Karpas-422 (cell line): Measurements from ENCODE around the gene MYOF. TPM values are rescaled to one million over a fixed set of nuclear protein-coding genes. Genes with fewer than 3 reads are reported as not detected.

Experiments used
- DNase-seq: peaks from one replicate; pipeline ENCODE4 v3.0.0-alpha.2; 2015
- H2AFZ ChIP-seq: fragments of 200-600 bp; sonication (generic); 2 replicates; pipeline ENCODE4 v1.6.1; 2014; ENCODE audit warnings: antibody characterized with exemption, low read length, mixed read lengths
- H3K27ac ChIP-seq: fragments of 200-600 bp; sonication (generic); 2 replicates; pipeline ENCODE4 v1.5.1; 2014; ENCODE audit warnings: mild to moderate bottlenecking, low read length, moderate library complexity
- H3K27me3 ChIP-seq: fragments of 200-600 bp; sonication (generic); 2 replicates; pipeline ENCODE4 v1.6.1; 2014; ENCODE audit warnings: low read length, mixed read lengths
- H3K36me3 ChIP-seq: fragments of 200-600 bp; sonication (generic); 2 replicates; pipeline ENCODE4 v1.6.1; 2014; ENCODE audit warnings: low read length, mixed read lengths; ENCODE audit not compliant: insufficient read depth
- H3K4me1 ChIP-seq: fragments of 200-600 bp; sonication (generic); 2 replicates; pipeline ENCODE4 v1.6.1; 2014; ENCODE audit warnings: mild to moderate bottlenecking, low read length, mixed read lengths
- H3K4me2 ChIP-seq: fragments of 200-600 bp; sonication (generic); 2 replicates; pipeline ENCODE4 v1.6.1; 2014; ENCODE audit warnings: low read length, low read depth, mild to moderate bottlenecking; ENCODE audit not compliant: poor library complexity, severe bottlenecking
- H3K4me3 ChIP-seq: fragments of 200-600 bp; sonication (generic); 2 replicates; pipeline ENCODE4 v1.5.1; 2014; ENCODE audit warnings: mild to moderate bottlenecking, antibody characterized with exemption, low read length, mixed read lengths
- H3K79me2 ChIP-seq: fragments of 200-600 bp; sonication (generic); 2 replicates; pipeline ENCODE4 v1.6.1; 2014; ENCODE audit warnings: mild to moderate bottlenecking, low read length, mixed read lengths
- H3K9ac ChIP-seq: fragments of 200-600 bp; sonication (generic); 2 replicates; pipeline ENCODE4 v1.6.0; 2014; ENCODE audit warnings: low read length
- H3K9me2 ChIP-seq: fragments of 200-600 bp; sonication (generic), shearing (Covaris generic); replicated peaks from 2 replicates; pipeline ENCODE4 v1.6.0; 2014; ENCODE audit warnings: mild to moderate bottlenecking, low read length, moderate library complexity; ENCODE audit not compliant: insufficient read depth
- H3K9me3 ChIP-seq: fragments of 300-700, 200-600 bp; sonication (generic); 2 replicates; pipeline ENCODE4 v1.6.1; 2014; ENCODE audit warnings: low read length, mixed read lengths
- H4K20me1 ChIP-seq: fragments of 200-600 bp; sonication (generic); 2 replicates; pipeline ENCODE4 v1.6.1; 2014; ENCODE audit warnings: mild to moderate bottlenecking, antibody characterized with exemption, low read length, low read depth; ENCODE audit not compliant: insufficient read depth
- small RNA-seq: library from RNA; depleted of rRNA; stranded (forward); fragments of <200 nt; gene quantifications from one replicate; pipeline ENCODE3, GENCODE V24; 2014
- total RNA-seq: library from RNA; depleted of rRNA; stranded (reverse); fragments of >200 nt; shearing (Covaris generic); gene quantifications from 2 replicates; pipeline ENCODE4 v1.2.3, GENCODE V29; 2014; ENCODE audit warnings: low replicate concordance; rRNA removed

Gene MYOF
- total RNA-seq, 1 experiment from 2014 or later = 9.2 TPM

DNA sequence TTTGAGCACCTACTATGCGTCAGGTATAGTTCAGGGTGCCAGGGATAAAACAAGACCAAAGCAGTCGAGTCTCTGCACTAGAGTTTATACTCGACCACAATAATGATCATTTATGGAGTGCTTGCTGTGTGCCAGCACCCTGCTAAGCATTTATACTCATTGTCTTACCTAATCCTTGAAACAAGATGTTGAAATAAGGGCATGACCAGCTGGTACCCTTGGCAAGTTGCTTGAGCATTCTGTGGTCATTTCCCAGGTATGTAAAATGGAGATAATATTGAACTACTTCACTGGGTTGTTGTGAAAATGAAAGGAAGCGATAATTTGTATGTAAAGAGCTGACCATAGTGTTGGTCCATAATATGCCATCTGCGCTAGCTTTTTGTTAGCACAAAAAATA is 223.0 kb downstream of the MYOF start:
- Histone ChIP-seq H3K27ac (no peak overlapping the region), H3K27me3 (no peaks in the 10 kb centered on the region), H3K9me2 (no peaks in the 10 kb centered on the region), H3K4me2 (no peak overlapping the region), H3K9me3 (no peaks in the 10 kb centered on the region), H2AFZ (no peak overlapping the region), H4K20me1 (no peaks in the 10 kb centered on the region), H3K79me2 (no peaks in the 10 kb centered on the region), H3K9ac (no peak overlapping the region), H3K4me1 (no peaks in the 10 kb centered on the region), H3K4me3 (no peak overlapping the region), H3K36me3 (no peaks in the 10 kb centered on the region)
- DNase-seq = no peak

Small RNA genes within 50 kb of the gene (small RNA-seq; reads per million reads assigned to genes)
- gene RNA5SP323 = not detected

Other genes with a start within 250 kb of the MYOF start
- 14.6 and 16.5 TPM in 2 replicates for gene CEP55, start 14.3 kb upstream of the MYOF start, total RNA-seq
- not detected in 2 replicates for gene FFAR4, start 84.3 kb upstream of the MYOF start, total RNA-seq
- gene RBP4, start 118.9 kb upstream of the MYOF start, total RNA-seq = not detected in 2 replicates
- not detected in 2 replicates for gene PDE6C, start 130.2 kb upstream of the MYOF start, total RNA-seq
- gene FRA10AC1, start 220.3 kb upstream of the MYOF start, total RNA-seq = 11.6 and 27.6 TPM in 2 replicates